ENCODE results near the gene CFAP46.
"Not testable (repeated sequence)": the region's sequence is repeated elsewhere in the genome, so short reads cannot be mapped to it uniquely, and the experiment has no call there.

Gene CFAP46

DNA sequence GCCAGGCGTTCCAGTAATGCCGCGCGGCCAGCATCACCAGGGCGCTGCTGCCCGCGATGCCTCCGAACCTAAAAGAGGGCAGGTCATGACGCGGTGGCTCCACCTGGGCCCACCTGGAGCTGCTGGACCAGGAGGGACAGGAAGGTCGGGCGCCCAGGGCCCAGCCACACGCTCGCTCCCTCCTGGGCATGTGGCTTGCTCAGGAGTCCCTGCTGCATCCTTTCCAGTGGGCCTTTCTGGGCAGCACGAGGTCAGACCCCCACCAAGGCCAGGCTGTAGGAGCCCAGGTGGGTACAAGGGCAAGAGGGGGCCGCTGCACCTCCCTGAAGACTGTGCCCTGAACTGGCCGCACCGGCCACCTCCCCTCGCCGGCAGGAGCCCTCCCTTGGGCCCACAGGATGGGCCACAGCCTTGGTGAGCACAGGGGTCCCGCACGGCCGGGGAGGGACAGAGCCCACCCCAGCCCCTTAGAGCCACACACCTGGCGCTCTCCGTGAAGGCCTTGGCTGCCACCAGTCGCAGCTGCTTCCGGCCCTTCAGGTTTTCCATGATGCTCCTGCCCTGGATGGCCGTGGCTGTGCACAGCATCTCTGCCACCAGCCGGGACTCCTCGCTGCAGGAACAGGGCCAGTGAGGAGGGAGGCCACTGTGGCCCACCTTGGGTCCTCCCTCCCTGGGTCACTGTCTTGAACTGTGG is 43.2 kb downstream of the CFAP46 start:
- no peak for DNase-seq (ENCODE audit: low read depth)

DNA sequence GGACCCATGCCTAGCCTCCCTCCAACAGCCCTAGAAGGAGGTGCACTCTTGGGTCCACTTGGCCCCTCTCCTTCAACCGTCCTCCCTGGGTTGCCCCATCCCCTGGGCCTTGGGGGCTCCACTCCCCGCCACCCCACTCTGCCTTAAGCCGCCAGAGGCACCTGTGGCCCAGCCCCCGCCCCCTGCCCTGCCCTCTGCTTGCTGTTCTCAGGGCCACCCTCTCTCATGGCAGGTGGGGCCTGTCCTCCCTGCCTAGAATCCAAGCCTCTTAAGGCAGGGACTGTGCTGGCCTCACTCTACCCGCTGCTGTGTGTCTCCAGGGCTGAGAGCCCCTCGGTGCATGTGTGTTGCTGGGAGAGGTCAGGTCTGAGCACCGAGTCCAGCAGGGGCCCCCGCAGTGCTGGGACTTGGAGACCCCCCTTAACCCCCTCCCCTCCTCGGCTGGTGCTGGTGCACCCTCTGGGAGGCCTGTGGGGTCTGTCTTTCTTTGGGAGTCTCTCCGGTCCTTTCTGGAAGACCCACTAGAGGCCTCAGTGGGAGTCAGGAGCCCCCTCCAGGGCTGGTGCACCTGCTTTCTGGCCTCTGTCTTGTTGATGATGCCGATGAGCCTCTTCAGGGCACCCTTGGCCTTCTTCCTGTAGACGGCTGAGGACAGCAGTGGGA is 43.8 kb downstream of the CFAP46 start:
- DNase-seq (ENCODE audit: low read depth) = no peak

DNA sequence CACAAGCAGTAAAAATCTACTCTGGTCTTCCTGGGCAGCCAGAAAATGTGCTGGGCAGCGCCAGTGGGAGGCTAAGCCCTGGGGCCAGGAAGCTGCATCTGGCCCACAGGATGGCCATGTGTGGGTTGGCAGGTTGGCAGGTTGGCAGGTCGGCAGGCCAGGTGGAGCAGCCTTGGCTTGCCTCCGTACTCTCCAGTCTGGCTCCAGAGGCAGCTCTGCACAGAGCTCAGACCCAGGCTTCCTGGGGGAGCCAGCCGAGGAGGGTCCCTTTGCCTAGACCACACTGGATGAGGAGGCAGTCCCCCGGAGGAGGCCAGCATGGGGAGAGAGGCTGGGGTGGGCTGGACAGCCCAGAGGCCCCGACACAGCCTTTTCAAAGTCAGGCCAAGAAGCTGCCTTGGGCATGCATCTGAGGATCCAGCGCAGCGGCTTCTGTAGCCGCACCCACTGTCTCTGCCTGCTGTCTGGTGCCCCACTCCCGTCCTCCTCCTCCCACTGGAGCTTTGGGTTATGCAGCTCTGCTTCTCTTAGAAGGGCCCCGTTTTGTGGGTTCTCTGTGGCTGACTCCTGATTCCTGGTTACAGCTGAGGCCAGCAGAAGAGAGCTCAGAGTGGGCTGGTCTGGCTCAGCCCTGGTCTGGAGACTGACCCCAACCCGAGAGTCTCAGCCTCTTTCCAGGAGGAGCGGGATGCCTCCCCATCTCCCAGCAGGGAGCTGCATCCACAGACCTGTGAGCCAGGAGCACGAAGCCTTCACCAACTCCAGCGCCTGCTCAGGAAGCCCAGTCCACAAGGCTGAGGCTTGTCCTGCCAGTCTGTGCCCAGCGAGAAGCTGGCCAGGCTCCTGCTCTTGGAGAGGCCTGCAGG is 44.6 kb downstream of the CFAP46 start:
- no peak for DNase-seq (ENCODE audit: low read depth)

GRCh38 chr10:132893786-132894185 is 48.6 kb downstream of the CFAP46 start:
- not testable (repeated sequence) for DNase-seq (ENCODE audit: low read depth)

GRCh38 chr10:132893090-132893489 is 49.3 kb downstream of the CFAP46 start:
- no peak for DNase-seq (ENCODE audit: low read depth)

- DNase-seq (ENCODE audit: low read depth) = no peak
These were observed 50.4 kb downstream of the CFAP46 start for GRCh38 chr10:132892004-132892403.

GRCh38 chr10:132891368-132891767 is 51.0 kb downstream of the CFAP46 start:
- DNase-seq (ENCODE audit: low read depth) = no peak

GRCh38 chr10:132890301-132890700 is 52.1 kb downstream of the CFAP46 start:
- no peak for DNase-seq (ENCODE audit: low read depth)

- no peak for DNase-seq (ENCODE audit: low read depth)
These were observed 52.8 kb downstream of the CFAP46 start for GRCh38 chr10:132889556-132889955.

DNA sequence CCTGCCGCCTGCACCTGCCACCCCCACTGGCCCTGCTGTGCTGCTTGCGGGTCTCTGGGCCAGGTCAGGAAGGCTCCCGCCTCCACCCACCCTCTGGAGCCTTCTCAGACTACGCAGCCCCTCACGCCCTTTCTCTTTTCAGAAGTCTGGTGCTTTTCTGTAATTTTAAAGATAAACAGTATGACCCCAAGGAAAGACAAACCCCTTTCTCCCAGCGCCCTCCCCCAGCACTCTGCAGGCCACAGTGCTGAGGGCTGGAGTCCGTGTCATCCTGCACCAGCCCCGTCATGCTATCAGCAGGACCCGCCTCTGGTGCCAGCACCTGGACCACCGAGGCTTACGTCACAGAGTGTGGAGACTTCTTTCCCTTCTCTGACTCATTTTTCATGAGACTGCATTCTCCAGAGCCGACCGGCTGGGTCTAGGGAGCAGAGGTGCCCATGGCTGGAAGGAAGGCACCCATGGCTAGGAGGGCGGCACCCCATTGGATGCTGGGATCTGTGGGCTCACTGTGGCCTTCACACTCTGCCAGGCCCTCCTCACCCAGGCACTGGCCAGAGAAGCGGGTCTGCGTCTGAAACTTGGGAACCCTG is 53.4 kb downstream of the CFAP46 start:
- no peak for DNase-seq (ENCODE audit: low read depth)

DNA sequence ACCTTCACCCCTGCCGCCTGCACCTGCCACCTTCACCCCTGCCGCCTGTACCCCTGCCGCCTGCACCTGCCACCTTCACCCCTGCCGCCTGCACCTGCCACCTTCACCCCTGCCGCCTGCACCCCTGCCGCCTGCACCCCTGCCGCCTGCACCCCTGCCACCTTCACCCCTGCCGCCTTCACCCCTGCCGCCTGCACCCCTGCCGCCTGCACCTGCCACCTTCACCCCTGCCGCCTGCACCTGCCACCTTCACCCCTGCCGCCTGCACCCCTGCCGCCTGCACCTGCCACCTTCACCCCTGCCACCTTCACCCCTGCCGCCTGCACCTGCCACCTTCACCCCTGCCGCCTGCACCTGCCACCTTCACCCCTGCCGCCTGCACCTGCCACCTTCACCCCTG is 53.9 kb downstream of the CFAP46 start:
- not testable (repeated sequence) for DNase-seq (ENCODE audit: low read depth)

DNA sequence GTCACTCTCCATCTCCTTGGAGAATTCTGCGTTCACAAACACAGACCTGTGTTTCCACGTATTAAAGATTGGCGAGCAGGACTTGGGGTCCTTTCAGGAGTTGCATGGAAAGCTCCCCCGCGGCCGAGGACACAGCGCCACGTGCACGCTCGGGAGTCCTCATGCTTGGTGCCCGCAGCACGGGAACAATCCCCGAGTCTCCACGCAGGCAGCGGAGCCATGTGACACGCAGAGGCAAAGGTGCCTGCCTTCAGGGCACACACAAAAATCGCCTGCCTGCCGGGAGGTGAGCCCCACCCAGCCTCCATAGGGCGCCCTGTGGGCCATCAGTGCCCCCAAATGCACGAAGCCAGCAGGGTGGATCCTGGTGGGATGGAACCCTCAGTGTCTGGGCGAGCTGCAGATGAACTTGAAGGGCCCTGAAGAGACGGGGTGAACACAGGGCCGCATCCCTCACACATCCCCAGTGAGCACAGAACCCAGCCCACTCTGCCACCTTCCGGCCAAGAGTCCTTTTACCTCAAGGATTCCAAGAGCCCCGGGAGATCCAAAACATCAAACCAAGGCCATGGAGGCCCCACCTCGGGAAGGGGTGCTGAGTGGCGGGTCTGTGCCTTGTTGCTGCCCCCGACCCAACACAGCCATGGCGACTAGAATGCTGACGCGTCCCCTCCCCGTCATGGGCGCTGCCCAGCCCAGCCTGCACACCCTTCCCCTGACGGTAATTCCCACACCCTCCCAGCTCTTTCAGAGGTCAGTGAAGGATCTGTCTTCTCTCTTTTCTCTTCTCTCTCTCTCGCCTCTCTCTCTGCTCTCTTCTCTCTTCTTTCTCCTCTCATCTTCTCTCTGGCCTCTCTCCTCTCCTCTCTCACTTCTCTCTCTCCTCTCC is 55.9 kb downstream of the CFAP46 start:
- no peak for DNase-seq (ENCODE audit: low read depth)

DNA sequence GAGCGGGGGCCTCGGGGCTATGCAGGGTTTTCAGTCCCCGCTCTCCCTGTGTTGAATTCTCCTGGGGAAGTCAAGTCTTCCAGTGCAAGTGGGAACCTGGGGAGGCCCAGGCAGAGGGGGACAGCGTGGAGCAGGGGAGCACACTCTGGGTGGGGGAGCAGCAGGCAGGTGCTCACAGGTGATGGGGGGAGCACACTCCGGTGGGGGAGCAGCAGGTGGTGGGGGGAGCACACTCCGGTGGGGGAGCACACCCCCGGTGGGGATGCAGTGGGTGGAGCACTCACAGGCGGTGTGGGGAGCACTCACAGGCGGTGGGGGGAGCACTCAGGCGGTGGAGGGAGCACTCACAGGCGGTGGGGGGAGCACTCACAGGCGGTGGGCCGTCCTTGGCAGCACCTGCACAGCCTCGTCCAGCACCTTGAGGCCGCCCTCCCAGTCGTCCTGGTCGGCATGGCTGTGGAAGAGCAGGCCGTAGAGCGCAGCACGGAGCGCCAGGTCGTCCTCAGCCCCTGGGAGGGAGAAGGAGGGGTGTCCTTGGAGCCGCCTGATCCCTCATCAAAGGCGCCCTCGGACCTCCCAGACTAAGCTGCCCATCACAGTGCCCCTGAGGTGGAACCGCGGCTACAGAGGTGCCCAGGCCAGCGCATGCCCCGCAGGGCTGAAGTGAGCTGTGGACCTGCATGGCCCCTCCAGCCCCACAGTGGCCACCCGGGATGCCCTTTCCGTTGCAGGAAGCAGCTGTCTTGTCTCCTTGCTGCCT is 56.7 kb downstream of the CFAP46 start:
- DNase-seq (ENCODE audit: low read depth) = no peak

DNA sequence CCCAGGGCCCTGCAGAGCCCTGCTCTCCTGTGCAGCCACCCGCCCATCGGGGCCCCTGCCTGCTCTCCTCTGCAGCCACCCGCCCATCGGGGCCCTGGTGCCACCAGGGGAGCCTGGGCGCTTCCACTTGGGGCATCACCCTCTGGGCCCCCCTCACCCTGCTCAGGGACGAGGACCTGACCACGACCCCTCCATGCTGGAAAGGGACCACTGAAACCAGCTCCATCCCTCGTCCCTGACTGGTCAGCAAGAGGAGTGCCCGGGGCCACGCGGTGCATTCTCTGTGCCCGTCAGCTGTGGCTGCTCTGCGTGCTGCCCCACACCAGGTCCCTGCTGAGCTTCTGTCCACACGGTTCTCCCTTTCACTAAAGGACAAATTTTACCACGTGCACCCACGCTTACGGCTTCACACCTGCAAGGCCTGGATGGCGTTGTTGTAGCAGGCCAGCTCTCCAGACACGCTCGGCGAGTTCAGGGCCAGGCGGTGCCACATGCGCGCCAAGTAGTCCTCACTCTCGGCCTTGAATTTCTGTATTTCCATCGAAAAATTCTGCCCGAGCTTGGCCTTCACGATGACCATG is 57.6 kb downstream of the CFAP46 start:
- DNase-seq (ENCODE audit: low read depth) = no peak

DNA sequence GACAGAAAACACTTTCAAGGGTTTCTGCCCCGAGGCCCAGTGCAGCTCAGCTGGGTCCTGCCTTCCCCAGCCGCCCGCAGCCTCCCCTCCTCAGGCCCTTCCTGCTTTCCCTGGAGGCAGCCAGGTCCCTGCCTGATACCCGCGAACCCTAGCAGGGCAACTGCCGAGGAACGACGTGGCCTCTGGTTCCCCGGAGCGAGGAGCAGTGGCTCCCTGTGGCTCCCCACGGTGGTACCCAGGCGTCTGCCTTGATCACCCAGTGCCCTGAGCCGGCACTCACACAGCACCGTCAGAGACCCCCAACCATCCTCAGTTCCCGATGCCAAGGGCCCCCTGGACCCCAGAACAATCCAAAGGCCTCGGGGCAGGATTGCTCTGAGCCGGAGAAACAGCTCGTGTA is 58.3 kb downstream of the CFAP46 start:
- DNase-seq (ENCODE audit: low read depth) = no peak

DNA sequence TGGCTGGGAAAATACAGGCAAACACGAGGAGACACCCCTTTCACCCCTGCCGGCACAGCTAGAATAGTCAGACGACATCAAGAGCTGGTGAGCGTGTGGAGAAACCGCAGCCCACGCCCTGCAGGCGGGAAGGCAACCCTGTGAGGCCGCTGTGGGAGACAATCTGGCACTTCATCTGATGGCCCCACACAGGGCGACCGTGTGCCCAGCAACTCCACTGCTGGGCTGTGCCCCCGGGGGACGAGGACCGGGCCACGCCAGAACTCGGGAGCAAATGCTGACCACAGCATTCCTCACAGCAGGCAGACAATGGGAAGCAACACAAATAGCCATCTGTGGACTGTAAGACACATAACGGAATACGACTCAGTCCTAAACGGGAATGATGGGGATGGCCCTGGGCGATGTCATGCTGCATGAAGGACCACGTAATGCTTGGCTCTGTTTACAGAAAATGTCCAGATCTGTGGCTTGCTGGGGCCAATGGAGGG is 58.9 kb downstream of the CFAP46 start:
- DNase-seq (ENCODE audit: low read depth) = no peak

- no peak for DNase-seq (ENCODE audit: low read depth)
These were observed 60.1 kb downstream of the CFAP46 start for GRCh38 chr10:132882069-132882951.

DNA sequence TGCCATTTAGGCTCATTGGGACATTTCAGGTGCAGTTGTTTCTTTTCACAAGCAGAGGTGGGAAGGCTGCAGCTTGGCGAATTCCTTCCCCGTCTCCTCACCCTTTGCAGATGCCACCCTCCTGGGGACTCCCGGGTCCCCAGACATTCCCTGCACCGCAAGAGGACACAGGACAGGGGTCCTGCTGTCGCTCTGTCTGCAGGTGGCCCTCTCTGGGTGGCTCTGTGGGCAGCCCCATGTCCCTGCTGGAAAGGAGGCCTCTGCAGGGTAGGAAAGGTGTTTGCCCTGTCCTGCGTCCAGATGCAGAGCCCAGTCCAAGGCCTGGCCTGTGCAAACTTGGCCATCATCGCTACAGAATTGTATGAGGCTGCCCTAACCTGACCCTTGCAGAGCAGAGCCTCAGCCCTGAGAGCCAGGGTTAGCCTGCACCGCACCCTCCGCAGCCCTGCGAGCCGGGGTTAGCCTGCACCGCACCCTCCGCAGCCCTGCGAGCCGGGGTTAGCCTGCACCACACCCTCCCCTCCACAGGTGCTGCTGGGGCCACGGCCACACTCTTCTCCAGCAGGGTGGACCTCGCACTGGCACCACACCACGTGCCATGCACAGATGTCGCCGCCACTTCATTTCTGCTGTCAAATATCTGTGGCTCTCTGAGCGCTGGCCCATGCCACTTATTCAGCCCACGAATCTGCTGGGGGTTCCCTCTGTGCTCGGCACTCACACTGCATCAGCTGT is 61.0 kb downstream of the CFAP46 start:
- DNase-seq (ENCODE audit: low read depth) = no peak

All from CMK (cell line).